ENCODE results near the gene DAP. TPM values are rescaled to one million over a fixed set of nuclear protein-coding genes. Genes with fewer than 3 reads are reported as not detected.
A peak's percentile ranks its signal among the peaks of the same experiment; 100 is the strongest.

DAP gene
- total and polyA plus RNA-seq, 2 of the 13 experiments (the other 11 are each of a cell fraction or from before 2014, with no cell fraction given) = 22.0 to 57.5 TPM

DNA sequence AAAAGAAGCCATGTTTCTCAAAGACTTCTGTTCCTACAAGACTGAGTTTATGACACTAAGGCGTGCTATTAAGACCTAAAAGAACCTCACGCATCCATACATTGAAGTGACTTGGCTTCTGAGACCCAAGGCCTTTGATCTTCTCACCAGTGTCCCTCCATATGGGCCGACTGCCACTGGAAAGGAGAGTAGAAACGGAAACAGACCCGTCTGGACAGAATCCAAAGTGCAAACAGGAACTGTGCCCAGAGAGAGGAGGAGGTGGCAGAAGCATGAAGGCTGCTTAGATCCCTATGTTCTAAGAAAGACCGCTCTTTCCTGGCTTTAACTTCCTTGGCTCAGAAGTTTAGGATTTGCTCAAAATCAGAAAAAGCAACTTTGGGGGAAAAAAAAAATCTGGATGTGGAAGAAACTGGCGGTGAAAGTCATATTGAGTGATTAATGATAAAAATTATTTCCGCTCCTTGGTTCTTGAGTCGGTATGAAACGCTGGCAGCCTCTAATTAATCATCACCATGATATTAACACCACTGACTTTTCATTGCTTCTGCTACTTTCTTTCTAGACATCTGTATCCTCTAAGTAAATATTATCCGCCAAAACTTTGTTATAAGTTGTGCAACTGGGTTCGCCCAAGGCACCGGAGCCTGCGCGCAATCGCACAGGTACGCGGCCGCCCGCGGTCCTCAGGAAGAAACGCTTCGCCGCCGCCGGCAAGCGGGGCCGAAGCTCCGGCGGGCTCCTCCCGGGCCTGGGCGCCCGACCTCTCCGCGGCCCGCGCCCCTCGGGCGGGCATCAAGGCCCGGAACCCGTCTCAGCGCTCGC, 726 bp downstream of the DAP start (continued):
- TF ChIP-seq THYN1 (CRISPR knock-in tag; IDR thresholded peaks at IDR 0.05; ENCODE audit: borderline replicate concordance, low read depth) (no peak), ISX (CRISPR knock-in tag; conservative IDR thresholded peaks at IDR 0.05) (no peak), TBX3 (IDR thresholded peaks at IDR 0.05; ENCODE audit: borderline replicate concordance) (no peak), MEIS1 (CRISPR knock-in tag; IDR thresholded peaks at IDR 0.05; ENCODE audit: borderline replicate concordance) (no peak), ZFP36L1 (CRISPR knock-in tag; IDR thresholded peaks at IDR 0.05) (no peak), ZNF83 (CRISPR knock-in tag; IDR thresholded peaks at IDR 0.05; ENCODE audit: borderline replicate concordance) (no peak), SMAD9 (CRISPR knock-in tag; IDR thresholded peaks at IDR 0.05) (no peak), ZSCAN25 (CRISPR knock-in tag; IDR thresholded peaks at IDR 0.05) (no peak), SPEN (CRISPR knock-in tag; IDR thresholded peaks at IDR 0.05; ENCODE audit: low read depth) (no peak), SALL1 (CRISPR knock-in tag; IDR thresholded peaks at IDR 0.05) (no peak), TAF1 (CRISPR knock-in tag; IDR thresholded peaks at IDR 0.05) (peak; percentile 60), TSC22D2 (CRISPR knock-in tag; IDR thresholded peaks at IDR 0.05; ENCODE audit: borderline replicate concordance) (no peak), MXD4 (CRISPR knock-in tag; IDR thresholded peaks at IDR 0.05) (0 out of 2 replicates have a peak, but pooled peaks have one; percentile 26)
- TF ChIP-seq, protein P1, sequence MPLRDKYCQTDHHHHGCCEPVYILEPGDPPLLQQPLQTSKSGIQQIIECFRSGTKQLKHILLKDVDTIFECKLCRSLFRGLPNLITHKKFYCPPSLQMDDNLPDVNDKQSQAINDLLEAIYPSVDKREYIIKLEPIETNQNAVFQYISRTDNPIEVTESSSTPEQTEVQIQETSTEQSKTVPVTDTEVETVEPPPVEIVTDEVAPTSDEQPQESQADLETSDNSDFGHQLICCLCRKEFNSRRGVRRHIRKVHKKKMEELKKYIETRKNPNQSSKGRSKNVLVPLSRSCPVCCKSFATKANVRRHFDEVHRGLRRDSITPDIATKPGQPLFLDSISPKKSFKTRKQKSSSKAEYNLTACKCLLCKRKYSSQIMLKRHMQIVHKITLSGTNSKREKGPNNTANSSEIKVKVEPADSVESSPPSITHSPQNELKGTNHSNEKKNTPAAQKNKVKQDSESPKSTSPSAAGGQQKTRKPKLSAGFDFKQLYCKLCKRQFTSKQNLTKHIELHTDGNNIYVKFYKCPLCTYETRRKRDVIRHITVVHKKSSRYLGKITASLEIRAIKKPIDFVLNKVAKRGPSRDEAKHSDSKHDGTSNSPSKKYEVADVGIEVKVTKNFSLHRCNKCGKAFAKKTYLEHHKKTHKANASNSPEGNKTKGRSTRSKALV (CRISPR knock-in tag; IDR thresholded peaks at IDR 0.05) = no peak
- TF ChIP-seq, protein P2, sequence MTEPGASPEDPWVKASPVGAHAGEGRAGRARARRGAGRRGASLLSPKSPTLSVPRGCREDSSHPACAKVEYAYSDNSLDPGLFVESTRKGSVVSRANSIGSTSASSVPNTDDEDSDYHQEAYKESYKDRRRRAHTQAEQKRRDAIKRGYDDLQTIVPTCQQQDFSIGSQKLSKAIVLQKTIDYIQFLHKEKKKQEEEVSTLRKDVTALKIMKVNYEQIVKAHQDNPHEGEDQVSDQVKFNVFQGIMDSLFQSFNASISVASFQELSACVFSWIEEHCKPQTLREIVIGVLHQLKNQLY (CRISPR knock-in tag; IDR thresholded peaks at IDR 0.05) = no peak
- TF ChIP-seq, protein P3, sequence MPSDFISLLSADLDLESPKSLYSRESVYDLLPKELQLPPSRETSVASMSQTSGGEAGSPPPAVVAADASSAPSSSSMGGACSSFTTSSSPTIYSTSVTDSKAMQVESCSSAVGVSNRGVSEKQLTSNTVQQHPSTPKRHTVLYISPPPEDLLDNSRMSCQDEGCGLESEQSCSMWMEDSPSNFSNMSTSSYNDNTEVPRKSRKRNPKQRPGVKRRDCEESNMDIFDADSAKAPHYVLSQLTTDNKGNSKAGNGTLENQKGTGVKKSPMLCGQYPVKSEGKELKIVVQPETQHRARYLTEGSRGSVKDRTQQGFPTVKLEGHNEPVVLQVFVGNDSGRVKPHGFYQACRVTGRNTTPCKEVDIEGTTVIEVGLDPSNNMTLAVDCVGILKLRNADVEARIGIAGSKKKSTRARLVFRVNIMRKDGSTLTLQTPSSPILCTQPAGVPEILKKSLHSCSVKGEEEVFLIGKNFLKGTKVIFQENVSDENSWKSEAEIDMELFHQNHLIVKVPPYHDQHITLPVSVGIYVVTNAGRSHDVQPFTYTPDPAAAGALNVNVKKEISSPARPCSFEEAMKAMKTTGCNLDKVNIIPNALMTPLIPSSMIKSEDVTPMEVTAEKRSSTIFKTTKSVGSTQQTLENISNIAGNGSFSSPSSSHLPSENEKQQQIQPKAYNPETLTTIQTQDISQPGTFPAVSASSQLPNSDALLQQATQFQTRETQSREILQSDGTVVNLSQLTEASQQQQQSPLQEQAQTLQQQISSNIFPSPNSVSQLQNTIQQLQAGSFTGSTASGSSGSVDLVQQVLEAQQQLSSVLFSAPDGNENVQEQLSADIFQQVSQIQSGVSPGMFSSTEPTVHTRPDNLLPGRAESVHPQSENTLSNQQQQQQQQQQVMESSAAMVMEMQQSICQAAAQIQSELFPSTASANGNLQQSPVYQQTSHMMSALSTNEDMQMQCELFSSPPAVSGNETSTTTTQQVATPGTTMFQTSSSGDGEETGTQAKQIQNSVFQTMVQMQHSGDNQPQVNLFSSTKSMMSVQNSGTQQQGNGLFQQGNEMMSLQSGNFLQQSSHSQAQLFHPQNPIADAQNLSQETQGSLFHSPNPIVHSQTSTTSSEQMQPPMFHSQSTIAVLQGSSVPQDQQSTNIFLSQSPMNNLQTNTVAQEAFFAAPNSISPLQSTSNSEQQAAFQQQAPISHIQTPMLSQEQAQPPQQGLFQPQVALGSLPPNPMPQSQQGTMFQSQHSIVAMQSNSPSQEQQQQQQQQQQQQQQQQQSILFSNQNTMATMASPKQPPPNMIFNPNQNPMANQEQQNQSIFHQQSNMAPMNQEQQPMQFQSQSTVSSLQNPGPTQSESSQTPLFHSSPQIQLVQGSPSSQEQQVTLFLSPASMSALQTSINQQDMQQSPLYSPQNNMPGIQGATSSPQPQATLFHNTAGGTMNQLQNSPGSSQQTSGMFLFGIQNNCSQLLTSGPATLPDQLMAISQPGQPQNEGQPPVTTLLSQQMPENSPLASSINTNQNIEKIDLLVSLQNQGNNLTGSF (CRISPR knock-in tag; IDR thresholded peaks at IDR 0.05) = no peak
- TF ChIP-seq, protein P4, sequence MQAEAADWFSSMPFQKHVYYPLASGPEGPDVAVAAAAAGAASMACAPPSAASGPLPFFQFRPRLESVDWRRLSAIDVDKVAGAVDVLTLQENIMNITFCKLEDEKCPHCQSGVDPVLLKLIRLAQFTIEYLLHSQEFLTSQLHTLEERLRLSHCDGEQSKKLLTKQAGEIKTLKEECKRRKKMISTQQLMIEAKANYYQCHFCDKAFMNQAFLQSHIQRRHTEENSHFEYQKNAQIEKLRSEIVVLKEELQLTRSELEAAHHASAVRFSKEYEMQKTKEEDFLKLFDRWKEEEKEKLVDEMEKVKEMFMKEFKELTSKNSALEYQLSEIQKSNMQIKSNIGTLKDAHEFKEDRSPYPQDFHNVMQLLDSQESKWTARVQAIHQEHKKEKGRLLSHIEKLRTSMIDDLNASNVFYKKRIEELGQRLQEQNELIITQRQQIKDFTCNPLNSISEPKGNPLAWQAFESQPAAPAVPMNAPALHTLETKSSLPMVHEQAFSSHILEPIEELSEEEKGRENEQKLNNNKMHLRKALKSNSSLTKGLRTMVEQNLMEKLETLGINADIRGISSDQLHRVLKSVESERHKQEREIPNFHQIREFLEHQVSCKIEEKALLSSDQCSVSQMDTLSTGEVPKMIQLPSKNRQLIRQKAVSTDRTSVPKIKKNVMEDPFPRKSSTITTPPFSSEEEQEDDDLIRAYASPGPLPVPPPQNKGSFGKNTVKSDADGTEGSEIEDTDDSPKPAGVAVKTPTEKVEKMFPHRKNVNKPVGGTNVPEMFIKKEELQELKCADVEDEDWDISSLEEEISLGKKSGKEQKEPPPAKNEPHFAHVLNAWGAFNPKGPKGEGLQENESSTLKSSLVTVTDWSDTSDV (CRISPR knock-in tag; IDR thresholded peaks at IDR 0.05) = no peak

Data from HepG2 (cell line).